ENCODE measurements around the gene DLG2. TPM values are rescaled to one million over a fixed set of nuclear protein-coding genes. Genes with fewer than 3 reads are reported as not detected.

DLG2 gene
- total RNA-seq, 1 experiment from 2014 or later = 2.7 TPM

DNA sequence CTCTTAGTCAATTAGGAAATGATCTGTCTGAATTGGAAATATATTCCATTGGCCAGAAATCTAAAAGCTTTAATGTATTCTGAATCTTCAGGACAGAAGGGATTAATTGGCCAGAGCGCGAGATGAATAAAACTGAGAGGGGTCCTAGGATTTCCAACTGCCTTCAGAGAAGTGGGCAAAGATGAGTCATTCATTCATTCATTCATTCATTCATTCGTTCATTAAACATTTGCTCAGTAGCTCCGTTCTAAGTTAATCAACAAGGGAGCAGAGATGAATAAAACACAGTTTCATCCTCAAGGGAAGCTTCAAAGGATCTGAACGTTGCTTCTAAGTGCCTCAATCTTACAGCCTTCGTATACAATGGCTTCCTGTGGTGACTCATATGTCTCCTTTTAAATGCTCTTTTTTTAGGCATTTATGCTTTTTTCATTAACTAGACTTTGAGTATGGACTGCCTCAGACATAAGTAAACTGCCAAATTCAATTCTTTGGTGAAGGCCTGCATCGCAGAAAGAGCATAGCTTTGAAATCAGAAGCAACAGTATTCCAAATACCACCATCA, 1803.6 kb downstream of the DLG2 start:
- no peak overlapping the region for H3K4me3 ChIP-seq (ENCODE audit: low read length)
- DNase-seq = no peak
- H3K9me3 ChIP-seq (ENCODE audit: low read length) = no peaks in the 10 kb centered on the region
- H3K79me2 ChIP-seq (ENCODE audit: low read length) = no peaks in the 10 kb centered on the region
- no peak overlapping the region for H2AFZ ChIP-seq (ENCODE audit: low read length)
- no peaks in the 10 kb centered on the region for H3K4me1 ChIP-seq (ENCODE audit: low read length)
- no peak overlapping the region for H3K4me2 ChIP-seq (ENCODE audit: low read depth, low read length, poor library complexity, severe bottlenecking)
- no peaks in the 10 kb centered on the region for H3K36me3 ChIP-seq (ENCODE audit: insufficient read depth, low read length)
- no peaks in the 10 kb centered on the region for H4K20me1 ChIP-seq (ENCODE audit: insufficient read depth, low read depth, low read length)
- no peak overlapping the region for H3K27ac ChIP-seq (ENCODE audit: low read length)
- no peaks in the 10 kb centered on the region for H3K9me2 ChIP-seq (replicated peaks; ENCODE audit: insufficient read depth, low read length)
- H3K9ac ChIP-seq (ENCODE audit: low read length) = no peak overlapping the region
- H3K27me3 ChIP-seq (ENCODE audit: low read length) = no peaks in the 10 kb centered on the region

DNA sequence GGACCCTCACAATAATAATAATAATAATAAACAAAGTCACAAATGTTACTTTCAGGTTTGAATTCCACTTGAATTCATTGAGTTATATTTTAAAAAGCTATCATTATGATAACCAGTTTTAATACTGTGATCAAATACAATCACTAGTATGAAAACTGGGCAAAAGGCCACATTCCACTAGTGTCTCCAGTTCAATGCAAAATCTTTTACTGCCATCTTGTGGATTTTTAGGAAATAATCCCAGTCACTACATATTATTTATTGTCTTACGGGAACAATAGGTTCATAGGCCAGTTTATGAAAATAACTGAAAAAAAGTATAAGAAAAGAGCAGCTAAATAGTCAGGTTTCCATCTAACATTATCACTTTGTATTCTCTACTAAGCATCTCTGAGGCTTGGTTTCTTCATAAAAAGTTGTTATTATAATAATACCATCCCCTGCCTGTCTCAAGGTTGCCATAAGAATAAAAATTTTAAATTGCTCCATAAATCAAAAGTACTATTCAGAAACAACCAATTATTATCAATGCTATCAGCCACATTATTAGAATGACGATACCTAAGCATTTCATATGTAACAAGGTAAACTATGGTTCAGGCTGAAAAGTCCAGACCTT, 1807.1 kb downstream of the DLG2 start:
- H3K79me2 ChIP-seq (ENCODE audit: low read length) = no peaks in the 10 kb centered on the region
- no peaks in the 10 kb centered on the region for H3K36me3 ChIP-seq (ENCODE audit: insufficient read depth, low read length)
- no peaks in the 10 kb centered on the region for H3K4me1 ChIP-seq (ENCODE audit: low read length)
- H3K9me3 ChIP-seq (ENCODE audit: low read length) = no peaks in the 10 kb centered on the region
- no peaks in the 10 kb centered on the region for H3K9me2 ChIP-seq (replicated peaks; ENCODE audit: insufficient read depth, low read length)
- H3K4me2 ChIP-seq (ENCODE audit: low read depth, low read length, poor library complexity, severe bottlenecking) = no peak overlapping the region
- H3K9ac ChIP-seq (ENCODE audit: low read length) = no peak overlapping the region
- H3K4me3 ChIP-seq (ENCODE audit: low read length) = no peak overlapping the region
- no peaks in the 10 kb centered on the region for H4K20me1 ChIP-seq (ENCODE audit: insufficient read depth, low read depth, low read length)
- H3K27me3 ChIP-seq (ENCODE audit: low read length) = no peaks in the 10 kb centered on the region
- no peak overlapping the region for H3K27ac ChIP-seq (ENCODE audit: low read length)
- no peak overlapping the region for H2AFZ ChIP-seq (ENCODE audit: low read length)
- peak; percentile 78 for DNase-seq

DNA sequence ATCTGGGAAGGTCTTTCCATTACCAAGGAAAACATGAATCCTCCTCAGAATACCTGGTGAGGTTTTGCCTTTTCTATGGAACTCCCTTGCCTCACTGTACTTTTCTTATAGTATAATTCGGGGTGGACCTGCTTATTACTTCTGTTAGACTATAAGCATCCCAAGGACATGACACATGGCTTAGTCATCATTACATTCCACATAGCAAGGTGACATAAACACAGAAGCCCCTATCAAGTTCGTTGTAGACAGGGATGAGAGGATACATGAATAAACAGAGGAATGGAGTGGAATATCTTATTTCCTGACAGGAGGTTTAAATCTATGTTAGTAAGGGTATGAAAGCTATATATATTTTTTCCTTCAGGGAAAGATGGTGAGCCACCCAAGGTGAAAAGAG, 1808.8 kb downstream of the DLG2 start:
- no peaks in the 10 kb centered on the region for H3K36me3 ChIP-seq (ENCODE audit: insufficient read depth, low read length)
- no peak overlapping the region for H3K9ac ChIP-seq (ENCODE audit: low read length)

DNA sequence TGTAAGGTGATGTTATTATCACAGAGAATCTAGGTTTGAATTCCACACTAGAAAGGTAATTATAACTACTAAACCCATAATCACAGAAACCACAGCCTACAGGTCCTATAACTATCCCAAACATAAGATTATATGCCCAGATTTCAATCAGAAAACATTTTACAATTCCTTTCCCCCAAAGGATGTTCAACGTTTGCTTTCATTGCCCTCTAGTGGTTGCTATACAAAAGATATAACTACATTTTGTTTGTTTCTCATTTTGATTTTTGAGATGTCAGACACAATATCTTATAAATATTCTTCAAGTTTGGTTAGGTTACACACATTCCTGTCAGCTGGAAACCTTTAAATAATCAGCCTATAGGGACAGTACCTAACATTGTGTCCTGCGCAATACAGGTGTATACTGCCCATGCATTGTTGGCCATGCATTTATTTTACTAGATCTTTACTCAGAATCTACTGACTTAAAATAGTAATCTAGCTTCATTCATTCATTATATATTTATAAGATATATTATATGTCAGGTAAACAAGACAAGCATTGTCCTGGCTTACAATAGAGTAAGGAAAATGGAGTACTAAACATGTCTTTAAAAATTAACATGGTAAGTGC, 1810.5 kb downstream of the DLG2 start:
- Histone ChIP-seq H4K20me1 (ENCODE audit: insufficient read depth, low read depth, low read length) (no peaks in the 10 kb centered on the region), H3K9ac (ENCODE audit: low read length) (no peak overlapping the region), H3K27ac (ENCODE audit: low read length) (no peak overlapping the region), H3K4me3 (ENCODE audit: low read length) (no peak overlapping the region), H3K27me3 (ENCODE audit: low read length) (no peaks in the 10 kb centered on the region), H3K79me2 (ENCODE audit: low read length) (no peaks in the 10 kb centered on the region), H3K9me2 (replicated peaks; ENCODE audit: insufficient read depth, low read length) (no peaks in the 10 kb centered on the region), H3K9me3 (ENCODE audit: low read length) (no peaks in the 10 kb centered on the region), H3K36me3 (ENCODE audit: insufficient read depth, low read length) (no peaks in the 10 kb centered on the region), H2AFZ (ENCODE audit: low read length) (no peak overlapping the region), H3K4me2 (ENCODE audit: low read depth, low read length, poor library complexity, severe bottlenecking) (no peak overlapping the region), H3K4me1 (ENCODE audit: low read length) (no peaks in the 10 kb centered on the region)
- DNase-seq = peak; percentile 74

More for the DNA sequence above, 1808.8 kb downstream of the DLG2 start:
- Histone ChIP-seq H3K27ac (ENCODE audit: low read length) (no peak overlapping the region), H3K4me2 (ENCODE audit: low read depth, low read length, poor library complexity, severe bottlenecking) (no peak overlapping the region), H2AFZ (ENCODE audit: low read length) (no peak overlapping the region), H3K4me1 (ENCODE audit: low read length) (no peaks in the 10 kb centered on the region), H3K27me3 (ENCODE audit: low read length) (no peaks in the 10 kb centered on the region), H4K20me1 (ENCODE audit: insufficient read depth, low read depth, low read length) (no peaks in the 10 kb centered on the region), H3K4me3 (ENCODE audit: low read length) (no peak overlapping the region), H3K9me3 (ENCODE audit: low read length) (no peaks in the 10 kb centered on the region), H3K9me2 (replicated peaks; ENCODE audit: insufficient read depth, low read length) (no peaks in the 10 kb centered on the region), H3K79me2 (ENCODE audit: low read length) (no peaks in the 10 kb centered on the region)
- no peak for DNase-seq

DNA sequence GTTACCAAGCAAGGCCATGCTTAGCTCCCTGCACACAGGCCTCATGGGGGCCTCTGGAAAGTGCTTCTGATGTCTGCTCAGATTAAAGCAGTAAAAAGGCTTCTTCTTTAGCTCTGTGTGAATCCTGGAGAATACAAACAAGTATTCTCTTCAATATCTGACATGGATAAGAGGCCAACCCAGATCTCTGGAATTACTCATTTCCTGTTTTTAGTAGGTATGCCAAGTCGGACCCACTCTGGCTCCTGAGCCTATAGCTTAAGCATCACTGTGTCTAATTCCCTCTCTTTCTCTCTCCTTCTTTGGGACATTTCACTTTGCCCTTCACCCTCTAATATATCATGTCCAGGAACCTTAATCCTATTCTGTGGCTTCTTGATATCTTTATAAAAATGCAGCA, 1811.4 kb downstream of the DLG2 start:
- H3K9me3 ChIP-seq (ENCODE audit: low read length) = no peaks in the 10 kb centered on the region
- H3K27me3 ChIP-seq (ENCODE audit: low read length) = no peaks in the 10 kb centered on the region
- H4K20me1 ChIP-seq (ENCODE audit: insufficient read depth, low read depth, low read length) = no peaks in the 10 kb centered on the region
- no peaks in the 10 kb centered on the region for H3K4me1 ChIP-seq (ENCODE audit: low read length)
- no peak overlapping the region for H3K4me2 ChIP-seq (ENCODE audit: low read depth, low read length, poor library complexity, severe bottlenecking)
- DNase-seq = no peak
- H2AFZ ChIP-seq (ENCODE audit: low read length) = no peak overlapping the region
- no peaks in the 10 kb centered on the region for H3K36me3 ChIP-seq (ENCODE audit: insufficient read depth, low read length)
- no peak overlapping the region for H3K4me3 ChIP-seq (ENCODE audit: low read length)
- H3K9ac ChIP-seq (ENCODE audit: low read length) = no peak overlapping the region
- no peaks in the 10 kb centered on the region for H3K79me2 ChIP-seq (ENCODE audit: low read length)
- no peak overlapping the region for H3K27ac ChIP-seq (ENCODE audit: low read length)
- no peaks in the 10 kb centered on the region for H3K9me2 ChIP-seq (replicated peaks; ENCODE audit: insufficient read depth, low read length)

DNA sequence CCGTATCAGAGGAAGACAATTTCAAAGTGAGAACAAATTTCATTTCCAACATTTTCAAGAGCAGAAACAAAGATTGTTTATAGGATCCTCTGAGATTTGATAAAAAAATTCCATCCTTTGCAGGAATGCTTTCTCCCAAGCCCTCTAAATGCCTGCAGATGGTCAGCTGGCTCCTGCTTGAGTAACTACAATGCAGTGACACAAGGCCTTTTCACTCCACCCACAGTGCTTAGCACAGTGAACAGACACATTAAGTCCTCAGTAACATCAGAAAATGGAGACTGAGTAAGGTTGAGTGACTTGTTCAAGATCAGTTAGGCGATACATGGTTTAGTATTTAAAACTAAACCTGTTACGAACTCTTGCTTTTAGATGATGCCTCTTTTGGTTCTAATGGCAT, 1813.8 kb downstream of the DLG2 start:
- no peak overlapping the region for H2AFZ ChIP-seq (ENCODE audit: low read length)
- H4K20me1 ChIP-seq (ENCODE audit: insufficient read depth, low read depth, low read length) = no peaks in the 10 kb centered on the region
- no peak overlapping the region for H3K4me3 ChIP-seq (ENCODE audit: low read length)
- H3K27ac ChIP-seq (ENCODE audit: low read length) = no peak overlapping the region
- DNase-seq = no peak
- H3K4me1 ChIP-seq (ENCODE audit: low read length) = no peaks in the 10 kb centered on the region
- H3K9me3 ChIP-seq (ENCODE audit: low read length) = no peaks in the 10 kb centered on the region
- no peaks in the 10 kb centered on the region for H3K27me3 ChIP-seq (ENCODE audit: low read length)
- no peaks in the 10 kb centered on the region for H3K36me3 ChIP-seq (ENCODE audit: insufficient read depth, low read length)
- H3K9ac ChIP-seq (ENCODE audit: low read length) = no peak overlapping the region
- H3K79me2 ChIP-seq (ENCODE audit: low read length) = no peaks in the 10 kb centered on the region
- no peaks in the 10 kb centered on the region for H3K9me2 ChIP-seq (replicated peaks; ENCODE audit: insufficient read depth, low read length)
- no peak overlapping the region for H3K4me2 ChIP-seq (ENCODE audit: low read depth, low read length, poor library complexity, severe bottlenecking)

DNA sequence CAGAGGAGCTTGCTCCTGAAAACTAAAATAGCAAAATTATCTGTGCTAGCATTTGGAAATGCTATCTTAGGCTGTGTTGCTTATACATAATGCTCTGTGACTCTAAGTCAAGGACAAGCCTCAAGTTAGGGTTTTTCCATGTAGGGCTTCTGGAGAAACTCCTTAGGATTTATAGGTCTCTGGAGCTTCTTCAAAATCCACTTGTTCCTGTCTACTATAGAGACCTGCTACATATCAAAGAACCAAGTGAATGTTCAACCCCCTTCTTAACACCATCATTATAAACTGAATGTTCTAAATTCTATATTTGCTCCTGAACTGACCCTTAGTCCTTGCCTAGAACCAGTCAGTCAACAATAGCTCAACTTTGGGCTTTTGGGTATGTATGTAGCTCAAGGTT, 1817.9 kb downstream of the DLG2 start:
- no peak for DNase-seq
- H3K9me2 ChIP-seq (replicated peaks; ENCODE audit: insufficient read depth, low read length) = no peaks in the 10 kb centered on the region
- no peak overlapping the region for H3K4me3 ChIP-seq (ENCODE audit: low read length)
- H3K4me2 ChIP-seq (ENCODE audit: low read depth, low read length, poor library complexity, severe bottlenecking) = no peak overlapping the region
- H3K27ac ChIP-seq (ENCODE audit: low read length) = no peak overlapping the region
- no peaks in the 10 kb centered on the region for H3K4me1 ChIP-seq (ENCODE audit: low read length)
- H3K9ac ChIP-seq (ENCODE audit: low read length) = no peak overlapping the region
- no peaks in the 10 kb centered on the region for H3K27me3 ChIP-seq (ENCODE audit: low read length)
- no peak overlapping the region for H2AFZ ChIP-seq (ENCODE audit: low read length)
- H3K36me3 ChIP-seq (ENCODE audit: insufficient read depth, low read length) = no peaks in the 10 kb centered on the region
- no peaks in the 10 kb centered on the region for H3K9me3 ChIP-seq (ENCODE audit: low read length)
- no peaks in the 10 kb centered on the region for H3K79me2 ChIP-seq (ENCODE audit: low read length)
- no peaks in the 10 kb centered on the region for H4K20me1 ChIP-seq (ENCODE audit: insufficient read depth, low read depth, low read length)

DNA sequence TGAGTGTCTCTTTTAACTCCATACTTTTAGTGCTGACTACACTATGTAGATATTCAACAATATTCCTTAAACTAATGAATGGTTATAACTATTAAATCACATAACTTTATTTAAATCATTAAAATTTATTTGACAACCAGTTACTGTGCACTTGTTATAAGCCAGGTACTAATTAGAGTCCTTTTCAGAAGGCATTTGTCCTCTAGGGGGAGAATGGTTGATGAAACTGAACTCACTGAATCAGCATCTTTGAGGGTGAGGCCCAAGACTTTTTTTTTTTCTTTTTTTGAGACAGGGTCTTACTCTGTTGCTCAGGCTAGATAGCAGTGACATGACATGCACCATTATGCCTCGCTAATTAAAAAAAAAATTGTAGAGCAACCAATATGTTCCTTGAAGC, 1825.3 kb downstream of the DLG2 start:
- Histone ChIP-seq H3K9me3 (ENCODE audit: low read length) (no peaks in the 10 kb centered on the region), H3K9me2 (replicated peaks; ENCODE audit: insufficient read depth, low read length) (no peaks in the 10 kb centered on the region), H3K9ac (ENCODE audit: low read length) (no peak overlapping the region), H3K27me3 (ENCODE audit: low read length) (no peaks in the 10 kb centered on the region), H3K27ac (ENCODE audit: low read length) (no peak overlapping the region), H3K36me3 (ENCODE audit: insufficient read depth, low read length) (no peaks in the 10 kb centered on the region), H3K4me1 (ENCODE audit: low read length) (no peaks in the 10 kb centered on the region), H3K4me3 (ENCODE audit: low read length) (no peak overlapping the region), H3K4me2 (ENCODE audit: low read depth, low read length, poor library complexity, severe bottlenecking) (no peak overlapping the region), H4K20me1 (ENCODE audit: insufficient read depth, low read depth, low read length) (no peaks in the 10 kb centered on the region), H2AFZ (ENCODE audit: low read length) (no peak overlapping the region), H3K79me2 (ENCODE audit: low read length) (no peaks in the 10 kb centered on the region)
- peak; percentile 62 for DNase-seq

Measured in Karpas-422 (cell line).